OCI-LY7 (cell line): Measurements from ENCODE around the gene NHP2. TPM values are rescaled to one million over a fixed set of nuclear protein-coding genes. Genes with fewer than 3 reads are reported as not detected.

Experiments used
- BruUV-seq: library from RNA; stranded (reverse); fragments of 400-500 nt; replicated peaks from 2 replicates; lab custom pipeline; 2021; lab: Mats Ljungman, UMichigan
- CTCF ChIA-PET: fragments of 300-600 bp; sonication (Branson Sonifier 250); formaldehyde crosslinking; loops from one replicate; lab custom pipeline; 2022; ENCODE audit warnings: antibody characterized with exemption; ENCODE audit not compliant: unreplicated experiment; lab: Charles Lee
- POLR2A ChIA-PET: fragments of 300-600 bp; sonication (Branson Sonifier 250); formaldehyde crosslinking; loops from one replicate; lab custom pipeline; 2022; ENCODE audit warnings: antibody characterized with exemption; lab: Charles Lee
- DNase-seq: peaks from one replicate; pipeline ENCODE4 v3.0.0-alpha.2; 2015; ENCODE audit warnings: low spot score
- H2AFZ ChIP-seq: fragments of 200-600 bp; sonication (generic), shearing (Covaris generic); 2 replicates; pipeline ENCODE4 v1.6.1; 2014; ENCODE audit warnings: mild to moderate bottlenecking, antibody characterized with exemption, low read length, moderate library complexity
- H3K27ac ChIP-seq: fragments of 200-600 bp; sonication (generic); 2 replicates; pipeline ENCODE4 v1.5.1; 2014; ENCODE audit warnings: mixed run types, low read depth, mild to moderate bottlenecking, moderate library complexity, low read length, inconsistent platforms; ENCODE audit not compliant: poor library complexity, severe bottlenecking
- H3K36me3 ChIP-seq: fragments of 200-600 bp; sonication (generic); 2 replicates; pipeline ENCODE4 v1.6.1; 2014; ENCODE audit warnings: mild to moderate bottlenecking, antibody characterized with exemption, low read length, moderate library complexity, mixed read lengths; ENCODE audit not compliant: insufficient read depth
- H3K4me1 ChIP-seq: fragments of 200-600 bp; sonication (generic); 2 replicates; pipeline ENCODE4 v1.5.1; 2014; ENCODE audit warnings: mild to moderate bottlenecking, low read length; ENCODE audit not compliant: insufficient read depth, poor library complexity, severe bottlenecking
- H3K4me2 ChIP-seq: fragments of 200-600 bp; sonication (generic); 2 replicates; pipeline ENCODE4 v1.6.1; 2014; ENCODE audit warnings: mild to moderate bottlenecking, low read length
- H3K4me3 ChIP-seq: fragments of 200-600 bp; sonication (generic); 2 replicates; pipeline ENCODE4 v1.5.1; 2014; ENCODE audit warnings: mild to moderate bottlenecking, low read depth, low read length; ENCODE audit not compliant: poor library complexity, severe bottlenecking
- H3K79me2 ChIP-seq: fragments of 200-600 bp; sonication (generic); 2 replicates; pipeline ENCODE4 v1.6.1; 2016; ENCODE audit warnings: low read depth, mild to moderate bottlenecking, low read length, moderate library complexity, mixed read lengths; ENCODE audit not compliant: insufficient read depth
- H3K9me2 ChIP-seq: fragments of 200-600 bp; sonication (generic); 2 replicates; pipeline ENCODE4 v1.6.1; 2016; ENCODE audit warnings: mild to moderate bottlenecking, low read length, mixed read lengths; ENCODE audit not compliant: insufficient read depth
- H3K9me3 ChIP-seq: fragments of 200-600 bp; sonication (generic); 2 replicates; pipeline ENCODE4 v1.6.1; 2014; ENCODE audit warnings: mild to moderate bottlenecking, mixed run types, low read length, mixed read lengths
- H4K20me1 ChIP-seq: fragments of 200-600 bp; sonication (generic); 2 replicates; pipeline ENCODE4 v1.6.1; 2014; ENCODE audit warnings: mild to moderate bottlenecking, antibody characterized with exemption, low read length, moderate library complexity, mixed read lengths; ENCODE audit not compliant: insufficient read depth
- CTCF ChIP-seq: fragments of 200-600 bp; sonication (generic); conservative IDR thresholded peaks from 2 replicates; pipeline ENCODE4 v1.5.1; 2014; ENCODE audit warnings: mild to moderate bottlenecking, antibody characterized with exemption, low read length, moderate library complexity, mixed read lengths
- EZH2phosphoT487 ChIP-seq: fragments of 200-600 bp; sonication (generic); IDR thresholded peaks from 2 replicates; pipeline ENCODE4 v1.6.1; 2018; ENCODE audit warnings: low read depth, borderline replicate concordance, mild to moderate bottlenecking, mixed run types, antibody characterized with exemption, low read length, moderate library complexity, mixed read lengths
- intact Hi-C: fragments of 100-400 bp; cut with micrococcal nuclease; formaldehyde crosslinking; loops from one replicate; pipeline ENCODE4 v1.10.0; 2022; ENCODE audit not compliant: unreplicated experiment
- total RNA-seq, 2 experiments: library from RNA; depleted of rRNA in 1 of 2; stranded (reverse); fragments of >200 nt in 1 of 2; shearing (Covaris generic) in 1 of 2; gene quantifications; 2 replicates each; pipeline ENCODE4 v1.2.3, GENCODE V29; 2014 to 2022

The NHP2 gene
- total RNA-seq, 2 experiments from 2014 or later, result 216 to 309 TPM

- ChIA-PET POLR2A (interaction anchor here (0.7 to 2.3 kb wide), 7 partner anchors 8 to 83 kb away, joined by 3 to 13 read pairs (median 5); partner anchors contain the start of gene HNRNPAB), CTCF (interaction anchor here (0.6 to 3.1 kb wide), 5 partner anchors 8 to 46 kb away, joined by 3 to 17 read pairs (median 3); partner anchors contain the start of gene NHP2)
- Histone ChIP-seq H3K9me3 (no peaks in the 10 kb centered on the region), H3K27ac (peak overlapping the region; percentile 90), H4K20me1 (no peaks in the 10 kb centered on the region), H3K4me3 (peak overlapping the region; percentile 37), H3K4me1 (peaks cover 74% of the 10 kb centered on the region), H3K4me2 (peak overlapping the region; percentile 68), H2AFZ (no peak overlapping the region), H3K9me2 (no peaks in the 10 kb centered on the region), H3K79me2 (peaks cover 38% of the 10 kb centered on the region; the same call in 1 of the 2 replicates), H3K36me3 (peaks cover 62% of the 10 kb centered on the region)
- intact Hi-C loops, result loop anchor here (1.0 to 2.0 kb wide), 4 partner anchors 9 to 45 kb away; no protein-coding TSS in a partner anchor
- peak; percentile 78 for DNase-seq
- TF ChIP-seq EZH2phosphoT487 (no peak), CTCF (no peak)
- BruUV-seq, result no TSS peak
Observed at GRCh38 chr5:178121391-178122276, 32.1 kb downstream of the NHP2 start.

DNA sequence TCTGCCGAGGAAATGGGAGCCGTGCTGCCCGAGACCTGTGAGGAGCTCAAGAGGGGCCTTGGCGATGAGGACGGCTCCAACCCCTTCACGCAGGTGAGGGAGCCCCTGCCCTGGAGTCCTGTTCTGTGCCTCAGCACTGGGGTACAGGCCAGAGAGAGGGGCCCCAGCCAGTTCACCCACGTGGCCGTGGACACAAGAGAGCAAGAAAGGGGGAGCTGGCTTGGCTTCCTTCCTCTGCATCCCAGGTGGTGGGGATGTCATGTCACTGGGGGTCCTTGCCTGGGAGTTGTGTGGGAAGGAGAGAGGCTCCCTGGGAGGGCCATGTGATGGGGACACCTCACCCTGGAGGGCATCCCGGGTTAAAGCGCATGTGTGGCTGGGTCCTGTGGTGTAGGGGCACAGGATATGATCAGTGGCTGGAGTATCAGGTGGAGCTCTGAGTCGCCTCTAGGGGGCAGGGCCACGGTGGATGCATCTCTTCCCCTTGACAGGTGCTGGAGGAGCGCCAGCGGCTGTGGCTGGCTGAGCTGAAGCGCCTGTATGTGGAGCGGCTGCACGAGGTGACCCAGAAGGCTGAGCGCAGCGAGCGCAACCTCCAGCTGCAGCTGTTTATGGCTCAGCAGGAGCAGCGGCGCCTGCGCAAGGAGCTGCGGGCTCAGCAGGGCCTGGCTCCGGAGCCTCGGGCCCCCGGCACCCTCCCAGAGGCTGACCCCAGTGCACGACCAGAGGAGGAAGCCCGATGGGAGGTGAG is 32.9 kb downstream of the NHP2 start:
- H3K79me2 ChIP-seq, result peaks cover 46% of the 10 kb centered on the region
- peak overlapping the region; percentile 90 for H3K27ac ChIP-seq
- ChIA-PET CTCF (interaction anchor here (0.6 to 3.1 kb wide), 7 partner anchors 9 to 612 kb away, joined by 3 to 17 read pairs (median 3); partner anchors contain the start of gene NHP2), POLR2A (interaction anchor here (0.7 to 2.3 kb wide), 7 partner anchors 9 to 83 kb away, joined by 3 to 13 read pairs (median 5); partner anchors contain the start of gene HNRNPAB)
- peak overlapping the region; percentile 92 for H3K4me2 ChIP-seq
- TF ChIP-seq CTCF, result peak; percentile 87
- no peak for TF ChIP-seq EZH2phosphoT487
- BruUV-seq, result no TSS peak
- peak; percentile 98 for DNase-seq
- H4K20me1 ChIP-seq, result no peaks in the 10 kb centered on the region
- no peaks in the 10 kb centered on the region for H3K9me3 ChIP-seq
- no peak overlapping the region for H2AFZ ChIP-seq
- H3K4me1 ChIP-seq, result peaks cover 83% of the 10 kb centered on the region
- H3K36me3 ChIP-seq, result peaks cover 60% of the 10 kb centered on the region
- no peaks in the 10 kb centered on the region for H3K9me2 ChIP-seq
- intact Hi-C loops, result loop anchor here (1.0 to 2.0 kb wide), 4 partner anchors 10 to 44 kb away; no protein-coding TSS in a partner anchor
- H3K4me3 ChIP-seq, result peak overlapping the region; percentile 37
